Measurements from ENCODE around the gene SAP130.

SAP130 gene

GRCh38 chr2:128024816-128025215 lies 3.0 kb downstream of the SAP130 start:
- DNase-seq: no peak

- no peak for DNase-seq
Measured at GRCh38 chr2:128017561-128017960, 10.3 kb downstream of the SAP130 start.

GRCh38 chr2:128016620-128017019 lies 11.2 kb downstream of the SAP130 start:
- DNase-seq: no peak

GRCh38 chr2:128012698-128013097 lies 15.2 kb downstream of the SAP130 start:
- DNase-seq: no peak

GRCh38 chr2:128008074-128008672 lies 19.7 kb downstream of the SAP130 start:
- DNase-seq: no peak

DNA sequence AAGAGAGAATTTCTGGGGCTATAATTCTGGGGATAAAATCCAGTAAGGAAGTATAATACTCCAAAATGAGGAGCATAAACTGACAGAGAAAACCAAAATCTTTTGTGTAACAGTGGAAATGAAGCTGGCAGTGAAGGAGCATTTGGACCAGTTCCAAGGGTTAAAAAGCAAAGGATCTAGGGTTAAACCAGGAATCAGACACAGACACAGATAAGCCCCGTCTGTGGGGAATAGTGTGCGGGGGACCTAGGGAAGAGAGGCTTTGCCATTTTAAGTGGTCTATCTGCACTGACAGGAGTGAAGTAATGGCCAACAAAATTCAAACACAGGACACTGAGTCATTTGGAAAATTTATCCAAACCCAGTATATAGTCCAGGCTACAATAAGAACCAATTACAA lies 23.4 kb downstream of the SAP130 start:
- no peak for DNase-seq

GRCh38 chr2:128003463-128003862 lies 24.4 kb downstream of the SAP130 start:
- DNase-seq: no peak

GRCh38 chr2:127996160-127996559 lies 31.7 kb downstream of the SAP130 start:
- DNase-seq: no peak

- DNase-seq: no peak
Measured at GRCh38 chr2:127995725-127996124, 32.1 kb downstream of the SAP130 start.

DNA sequence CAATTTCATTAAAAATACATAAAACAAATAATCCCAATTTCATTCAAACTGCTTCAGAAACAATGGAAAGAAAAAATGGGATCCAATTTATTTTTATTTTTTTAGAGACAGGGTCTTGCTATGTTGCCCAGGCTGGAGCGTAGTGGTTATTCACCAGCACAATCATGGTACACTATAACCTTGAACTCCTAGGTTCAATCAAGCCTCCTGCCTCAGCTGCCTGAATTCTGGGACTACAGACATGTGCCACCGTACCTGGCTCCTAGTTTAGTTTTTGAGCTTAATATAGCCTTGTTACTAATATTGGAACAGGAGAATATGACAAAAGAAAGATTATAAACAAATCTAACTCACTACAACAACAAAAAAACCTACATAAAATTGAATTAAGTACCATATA lies 34.2 kb downstream of the SAP130 start:
- no peak for DNase-seq

GRCh38 chr2:127991742-127992141 lies 36.1 kb downstream of the SAP130 start:
- DNase-seq: no peak

- no peak for DNase-seq
Measured at GRCh38 chr2:127986548-127987079, 41.2 kb downstream of the SAP130 start.

- no peak for DNase-seq
Measured at GRCh38 chr2:127985735-127986134, 42.1 kb downstream of the SAP130 start.

- DNase-seq: no peak
Measured at GRCh38 chr2:127985026-127985734, 42.7 kb downstream of the SAP130 start.

GRCh38 chr2:127984551-127984950 lies 43.3 kb downstream of the SAP130 start:
- no peak for DNase-seq

DNA sequence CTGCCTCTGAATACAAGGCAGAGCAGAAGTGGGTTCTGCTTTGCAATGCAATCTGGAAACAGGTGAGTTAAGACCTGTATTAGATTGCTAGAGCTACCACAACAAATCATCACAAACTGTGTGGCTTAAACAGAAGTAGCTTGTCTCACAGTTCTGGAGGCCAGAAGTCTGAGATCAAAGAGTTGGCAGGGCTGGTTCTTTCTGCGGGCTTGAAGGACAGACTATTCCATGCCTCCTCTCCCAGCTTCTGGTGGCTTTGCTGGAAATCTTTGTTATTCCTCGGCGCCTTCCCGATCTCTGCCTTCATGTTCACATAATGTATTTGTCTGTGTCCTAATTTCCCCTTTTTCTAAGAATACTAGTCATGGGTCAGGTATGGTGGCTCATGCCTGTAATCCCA lies 58.4 kb downstream of the SAP130 start:
- no peak for DNase-seq

DNA sequence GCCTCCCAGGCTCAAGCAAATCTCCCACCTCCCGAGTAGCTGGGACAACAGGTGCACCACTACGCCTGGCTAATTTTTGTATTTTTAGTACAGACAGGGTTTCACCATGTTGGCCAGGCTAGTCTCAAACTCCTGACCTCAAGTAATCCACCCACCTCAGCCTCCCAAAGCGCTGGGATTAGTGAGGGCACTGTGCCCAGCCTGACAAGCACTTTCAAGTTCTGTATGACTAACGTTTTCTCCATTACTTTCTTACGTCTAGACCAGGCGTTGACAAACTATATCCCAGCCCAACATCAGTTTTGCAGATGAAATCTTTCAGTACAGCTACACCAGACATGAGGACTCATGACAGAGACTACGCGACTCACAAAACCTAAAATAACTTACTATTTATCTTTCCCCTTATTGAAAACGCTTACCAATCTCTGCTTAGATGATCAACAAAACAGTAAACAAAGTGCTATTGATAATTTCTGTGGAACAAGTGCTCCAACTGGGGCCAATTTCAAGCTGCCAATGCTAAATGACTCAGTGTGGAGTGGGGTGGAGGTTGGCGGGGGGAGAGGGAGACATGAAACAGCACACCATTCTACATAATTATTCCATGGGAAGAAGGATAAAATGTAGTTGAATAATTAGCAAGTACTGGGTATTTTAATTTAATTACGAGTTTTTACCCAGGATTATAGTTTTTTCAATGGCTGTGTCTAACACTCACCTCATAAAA lies 59.1 kb downstream of the SAP130 start:
- DNase-seq: no peak

GRCh38 chr2:127961729-127962128 lies 66.1 kb downstream of the SAP130 start:
- DNase-seq: no peak

- no peak for DNase-seq
Measured at GRCh38 chr2:127957240-127957639, 70.6 kb downstream of the SAP130 start.

- DNase-seq: no peak
Measured at GRCh38 chr2:127954857-127955256, 73.0 kb downstream of the SAP130 start.

- DNase-seq: no peak
Measured at GRCh38 chr2:127953849-127954248, 74.0 kb downstream of the SAP130 start.

GRCh38 chr2:127953128-127953718 lies 74.6 kb downstream of the SAP130 start:
- DNase-seq: no peak

GRCh38 chr2:127951026-127951425 lies 76.8 kb downstream of the SAP130 start:
- no peak for DNase-seq

- DNase-seq: no peak
Measured at GRCh38 chr2:127950264-127950663, 77.6 kb downstream of the SAP130 start.
